HCT116 (cell line): ENCODE measurements around the gene ANKFN1.

Experiments
- EZH2 ChIP-seq: fragments of 200-600 bp; sonication (generic); IDR thresholded peaks from 2 replicates; pipeline ENCODE4 v1.6.1; 2017; ENCODE audit warnings: antibody characterized with exemption, mixed run types
- FOSL1 ChIP-seq: IDR thresholded peaks from 2 replicates; pipeline ENCODE4 v1.6.1; 2012; ENCODE audit warnings: low read depth
- JUND ChIP-seq: IDR thresholded peaks from 2 replicates; pipeline ENCODE4 v1.6.1; 2012
- POLR2A ChIP-seq: IDR thresholded peaks from 2 replicates; pipeline ENCODE4 v1.7.0; 2011; ENCODE audit warnings: borderline replicate concordance; ENCODE audit not compliant: insufficient read depth, insufficient read length; ENCODE audit errors: extremely low read depth
- POLR2AphosphoS5 ChIP-seq: IDR thresholded peaks from 2 replicates; pipeline ENCODE4 v1.6.1; 2011; ENCODE audit warnings: mild to moderate bottlenecking, low read depth, low read length, moderate library complexity
- YY1 ChIP-seq: IDR thresholded peaks from 2 replicates; pipeline ENCODE4 v1.6.1; 2011; ENCODE audit warnings: low read length, low read depth, moderate library complexity, mild to moderate bottlenecking; ENCODE audit not compliant: insufficient replicate concordance; ENCODE audit errors: extremely low read depth
- ZFX ChIP-seq: fragments of 450-650 bp; IDR thresholded peaks from 2 replicates; pipeline ENCODE4 v1.6.1; 2017
- TF ChIP-seq, protein P1 (sequence below), 3 experiments: fragments of 200-600 bp in 1 of 3; sonication (generic) in 1 of 3; IDR thresholded peaks in 2 of 3; conservative IDR thresholded peaks in 1 of 3; 2 replicates each; pipeline ENCODE4 v1.5.1; 2012 to 2017; ENCODE audit warnings: low read depth in 2 of 3, low read length in 2 of 3, antibody characterized with exemption in 1 of 3, borderline replicate concordance in 1 of 3, control low read depth in 1 of 3, mild to moderate bottlenecking in 1 of 3, mixed read lengths in 1 of 3, mixed run types in 1 of 3, moderate library complexity in 1 of 3; ENCODE audit not compliant: insufficient read depth in 1 of 3
- TF ChIP-seq, protein P2 (sequence below): IDR thresholded peaks from 2 replicates; pipeline ENCODE4 v1.6.1; 2012
- TF ChIP-seq, protein P3 (sequence below): IDR thresholded peaks from 2 replicates; pipeline ENCODE4 v1.6.1; 2011; ENCODE audit warnings: mild to moderate bottlenecking, low read length, moderate library complexity; ENCODE audit not compliant: insufficient replicate concordance; ENCODE audit errors: extremely low read depth

DNA sequence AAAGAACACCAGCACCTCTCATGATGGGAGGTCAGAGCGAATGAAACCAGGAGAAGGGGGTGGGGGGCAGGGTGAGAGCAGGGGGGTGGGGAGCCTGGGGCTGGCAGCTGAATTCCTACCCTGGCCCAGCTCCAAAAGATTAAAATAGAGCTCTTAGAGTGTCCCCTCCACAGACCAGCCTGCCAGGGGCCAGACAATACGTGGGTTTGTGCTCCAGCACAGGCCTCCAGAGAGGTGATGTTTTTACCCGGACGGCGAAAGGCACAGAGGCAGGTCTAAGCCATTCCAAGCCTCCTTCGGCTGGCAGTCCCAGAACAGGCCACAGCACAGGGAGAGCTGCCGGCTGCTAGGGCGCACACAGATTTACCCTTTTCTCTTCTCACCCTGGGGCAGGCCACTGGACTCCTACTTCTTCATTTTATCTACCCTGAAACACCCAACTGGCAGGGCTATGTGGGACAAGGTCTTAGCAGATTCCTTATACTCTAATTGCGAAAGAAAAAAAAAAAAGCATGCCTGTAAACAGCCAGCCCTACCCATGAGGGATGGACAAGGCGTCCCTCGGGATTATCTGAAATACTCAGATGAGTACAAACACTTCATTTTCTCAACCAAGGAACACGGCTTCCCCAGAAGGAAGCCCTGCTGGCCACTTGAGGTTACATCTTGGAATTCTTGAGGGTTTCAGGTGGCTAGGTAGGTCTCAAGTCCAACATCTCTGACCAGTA lies 368.3 kb downstream of the ANKFN1 start:
- TF ChIP-seq JUND = no peak
- TF ChIP-seq, protein P1, sequence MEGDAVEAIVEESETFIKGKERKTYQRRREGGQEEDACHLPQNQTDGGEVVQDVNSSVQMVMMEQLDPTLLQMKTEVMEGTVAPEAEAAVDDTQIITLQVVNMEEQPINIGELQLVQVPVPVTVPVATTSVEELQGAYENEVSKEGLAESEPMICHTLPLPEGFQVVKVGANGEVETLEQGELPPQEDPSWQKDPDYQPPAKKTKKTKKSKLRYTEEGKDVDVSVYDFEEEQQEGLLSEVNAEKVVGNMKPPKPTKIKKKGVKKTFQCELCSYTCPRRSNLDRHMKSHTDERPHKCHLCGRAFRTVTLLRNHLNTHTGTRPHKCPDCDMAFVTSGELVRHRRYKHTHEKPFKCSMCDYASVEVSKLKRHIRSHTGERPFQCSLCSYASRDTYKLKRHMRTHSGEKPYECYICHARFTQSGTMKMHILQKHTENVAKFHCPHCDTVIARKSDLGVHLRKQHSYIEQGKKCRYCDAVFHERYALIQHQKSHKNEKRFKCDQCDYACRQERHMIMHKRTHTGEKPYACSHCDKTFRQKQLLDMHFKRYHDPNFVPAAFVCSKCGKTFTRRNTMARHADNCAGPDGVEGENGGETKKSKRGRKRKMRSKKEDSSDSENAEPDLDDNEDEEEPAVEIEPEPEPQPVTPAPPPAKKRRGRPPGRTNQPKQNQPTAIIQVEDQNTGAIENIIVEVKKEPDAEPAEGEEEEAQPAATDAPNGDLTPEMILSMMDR (IDR thresholded peaks at IDR 0.05 in 2 of 3, conservative IDR thresholded peaks at IDR 0.05 in 1 of 3; ENCODE audit: borderline replicate concordance in 1 of 3, insufficient read depth in 1 of 3, low read depth in 2 of 3, low read length in 2 of 3) = no peak
- TF ChIP-seq POLR2A = no peak
- no peak for TF ChIP-seq POLR2AphosphoS5
- TF ChIP-seq FOSL1 = no peak
- TF ChIP-seq, protein P2, sequence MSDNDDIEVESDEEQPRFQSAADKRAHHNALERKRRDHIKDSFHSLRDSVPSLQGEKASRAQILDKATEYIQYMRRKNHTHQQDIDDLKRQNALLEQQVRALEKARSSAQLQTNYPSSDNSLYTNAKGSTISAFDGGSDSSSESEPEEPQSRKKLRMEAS = no peak
- no peak for TF ChIP-seq ZFX
- TF ChIP-seq YY1 = no peak
- TF ChIP-seq EZH2 = no peak
- TF ChIP-seq, protein P3, sequence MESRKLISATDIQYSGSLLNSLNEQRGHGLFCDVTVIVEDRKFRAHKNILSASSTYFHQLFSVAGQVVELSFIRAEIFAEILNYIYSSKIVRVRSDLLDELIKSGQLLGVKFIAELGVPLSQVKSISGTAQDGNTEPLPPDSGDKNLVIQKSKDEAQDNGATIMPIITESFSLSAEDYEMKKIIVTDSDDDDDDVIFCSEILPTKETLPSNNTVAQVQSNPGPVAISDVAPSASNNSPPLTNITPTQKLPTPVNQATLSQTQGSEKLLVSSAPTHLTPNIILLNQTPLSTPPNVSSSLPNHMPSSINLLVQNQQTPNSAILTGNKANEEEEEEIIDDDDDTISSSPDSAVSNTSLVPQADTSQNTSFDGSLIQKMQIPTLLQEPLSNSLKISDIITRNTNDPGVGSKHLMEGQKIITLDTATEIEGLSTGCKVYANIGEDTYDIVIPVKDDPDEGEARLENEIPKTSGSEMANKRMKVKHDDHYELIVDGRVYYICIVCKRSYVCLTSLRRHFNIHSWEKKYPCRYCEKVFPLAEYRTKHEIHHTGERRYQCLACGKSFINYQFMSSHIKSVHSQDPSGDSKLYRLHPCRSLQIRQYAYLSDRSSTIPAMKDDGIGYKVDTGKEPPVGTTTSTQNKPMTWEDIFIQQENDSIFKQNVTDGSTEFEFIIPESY = no peak
